Hepatocyte (in vitro differentiated cells): ENCODE data around the gene KIF5A. TPM values are rescaled to one million over a fixed set of nuclear protein-coding genes. Genes with fewer than 3 reads are reported as not detected.

Source experiments
- DNase-seq: peaks from one replicate; pipeline ENCODE4 v3.0.0-alpha.2; 2016; ENCODE audit warnings: low spot score
- H2AFZ ChIP-seq: fragments of 200-600 bp; sonication (generic); 2 replicates; pipeline ENCODE4 v1.6.0; 2016; ENCODE audit warnings: antibody characterized with exemption, mild to moderate bottlenecking
- H3K27ac ChIP-seq: fragments of 200-600 bp; sonication (generic); 2 replicates; pipeline ENCODE4 v1.5.1; 2016; ENCODE audit warnings: mild to moderate bottlenecking
- H3K27me3 ChIP-seq: fragments of 200-600 bp; sonication (generic); 2 replicates; pipeline ENCODE4 v1.6.1; 2016
- H3K36me3 ChIP-seq: fragments of 200-600 bp; sonication (generic); replicated peaks from 2 replicates; pipeline ENCODE4 v1.5.1; 2016; ENCODE audit warnings: low read depth; ENCODE audit not compliant: insufficient read depth
- H3K4me1 ChIP-seq: fragments of 200-600 bp; sonication (generic); 2 replicates; pipeline ENCODE4 v1.5.1; 2016; ENCODE audit warnings: mild to moderate bottlenecking, moderate library complexity; ENCODE audit not compliant: insufficient read depth
- H3K4me2 ChIP-seq: fragments of 200-600 bp; sonication (generic); 2 replicates; pipeline ENCODE4 v1.6.0; 2016
- H3K4me3 ChIP-seq: fragments of 200-600 bp; sonication (generic); 2 replicates; pipeline ENCODE4 v1.5.1; 2016; ENCODE audit warnings: mild to moderate bottlenecking
- H3K79me2 ChIP-seq: fragments of 200-600 bp; sonication (generic); 2 replicates; pipeline ENCODE4 v1.6.0; 2017; ENCODE audit warnings: mild to moderate bottlenecking
- H3K9me2 ChIP-seq: fragments of 200-600 bp; sonication (generic); replicated peaks from 2 replicates; pipeline ENCODE4 v1.6.0; 2017; ENCODE audit warnings: mild to moderate bottlenecking; ENCODE audit not compliant: insufficient read depth
- H3K9me3 ChIP-seq: fragments of 200-600 bp; sonication (generic); 2 replicates; pipeline ENCODE4 v1.5.1; 2016; ENCODE audit warnings: low read depth, mild to moderate bottlenecking
- H4K20me1 ChIP-seq: fragments of 200-600 bp; sonication (generic); 2 replicates; pipeline ENCODE4 v1.6.0; 2016; ENCODE audit warnings: mild to moderate bottlenecking; ENCODE audit not compliant: insufficient read depth, poor library complexity, severe bottlenecking
- EZH2 ChIP-seq: fragments of 200-600 bp; sonication (generic); IDR thresholded peaks from 2 replicates; pipeline ENCODE4 v1.6.1; 2016; ENCODE audit warnings: antibody characterized with exemption, mild to moderate bottlenecking, borderline replicate concordance
- EZH2phosphoT487 ChIP-seq: fragments of 200-600 bp; sonication (generic); IDR thresholded peaks from one replicate; pipeline ENCODE4 v1.6.1; 2018; ENCODE audit warnings: antibody characterized with exemption, mild to moderate bottlenecking, low read depth, moderate library complexity; ENCODE audit not compliant: unreplicated experiment, severe bottlenecking
- WGBS: methylation state at CpG from one replicate; pipeline ENCODE4 v1.1.6; 2016; ENCODE audit warnings: low lambda C conversion rate; ENCODE audit errors: missing lambda C conversion rate; 5-methylcytosine and 5-hydroxymethylcytosine counted together
- polyA plus RNA-seq: library from polyadenylated mRNA; unstranded; fragments of >200 nt; fragmentation: Nextera tagmentation; extraction: Ambion mirVana; gene quantifications from 2 replicates; pipeline ENCODE4 v1.2.1, GENCODE V29; 2016
- total RNA-seq: library from RNA; depleted of rRNA; stranded (reverse); fragments of >200 nt; gene quantifications from 2 replicates; pipeline ENCODE4 v1.2.3, GENCODE V29; 2014
- TF ChIP-seq, protein P1 (sequence below): fragments of 200-600 bp; sonication (generic); IDR thresholded peaks from 2 replicates; pipeline ENCODE4 v1.5.1; 2016; ENCODE audit warnings: antibody characterized with exemption, mild to moderate bottlenecking; ENCODE audit not compliant: poor library complexity

The KIF5A gene
- total and polyA plus RNA-seq, 2 experiments from 2014 or later: 0.03 to 0.18 TPM

GRCh38 chr12:57529831-57530230 lies 20.0 kb upstream of the KIF5A start:
- 83% methylated on average over 6 of the region's 6 CpGs for WGBS

GRCh38 chr12:57530396-57531142 lies 19.3 kb upstream of the KIF5A start:
- no peak for TF ChIP-seq EZH2phosphoT487
- no peak for TF ChIP-seq EZH2
- TF ChIP-seq, protein P1, sequence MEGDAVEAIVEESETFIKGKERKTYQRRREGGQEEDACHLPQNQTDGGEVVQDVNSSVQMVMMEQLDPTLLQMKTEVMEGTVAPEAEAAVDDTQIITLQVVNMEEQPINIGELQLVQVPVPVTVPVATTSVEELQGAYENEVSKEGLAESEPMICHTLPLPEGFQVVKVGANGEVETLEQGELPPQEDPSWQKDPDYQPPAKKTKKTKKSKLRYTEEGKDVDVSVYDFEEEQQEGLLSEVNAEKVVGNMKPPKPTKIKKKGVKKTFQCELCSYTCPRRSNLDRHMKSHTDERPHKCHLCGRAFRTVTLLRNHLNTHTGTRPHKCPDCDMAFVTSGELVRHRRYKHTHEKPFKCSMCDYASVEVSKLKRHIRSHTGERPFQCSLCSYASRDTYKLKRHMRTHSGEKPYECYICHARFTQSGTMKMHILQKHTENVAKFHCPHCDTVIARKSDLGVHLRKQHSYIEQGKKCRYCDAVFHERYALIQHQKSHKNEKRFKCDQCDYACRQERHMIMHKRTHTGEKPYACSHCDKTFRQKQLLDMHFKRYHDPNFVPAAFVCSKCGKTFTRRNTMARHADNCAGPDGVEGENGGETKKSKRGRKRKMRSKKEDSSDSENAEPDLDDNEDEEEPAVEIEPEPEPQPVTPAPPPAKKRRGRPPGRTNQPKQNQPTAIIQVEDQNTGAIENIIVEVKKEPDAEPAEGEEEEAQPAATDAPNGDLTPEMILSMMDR: no peak
- H3K36me3 ChIP-seq: no peaks in the 10 kb centered on the region
- H3K4me3 ChIP-seq: no peak overlapping the region
- peaks cover 20% of the 10 kb centered on the region for H3K79me2 ChIP-seq
- H3K4me1 ChIP-seq: no peaks in the 10 kb centered on the region
- H3K9me2 ChIP-seq: no peaks in the 10 kb centered on the region
- H4K20me1 ChIP-seq: peaks cover 13% of the 10 kb centered on the region
- no peak overlapping the region for H2AFZ ChIP-seq
- no peak overlapping the region for H3K27ac ChIP-seq
- H3K9me3 ChIP-seq: no peaks in the 10 kb centered on the region
- 97% methylated on average over 5 of the region's 5 CpGs for WGBS
- no peaks in the 10 kb centered on the region for H3K27me3 ChIP-seq
- no peak for DNase-seq
- H3K4me2 ChIP-seq: no peak overlapping the region

More at GRCh38 chr12:57529831-57530230, 20.0 kb upstream of the KIF5A start:
- H4K20me1 ChIP-seq: peaks cover 20% of the 10 kb centered on the region
- no peak overlapping the region for H3K4me3 ChIP-seq
- no peaks in the 10 kb centered on the region for H3K27me3 ChIP-seq
- no peaks in the 10 kb centered on the region for H3K9me2 ChIP-seq
- H3K9me3 ChIP-seq: no peaks in the 10 kb centered on the region
- H3K4me1 ChIP-seq: peaks cover 6% of the 10 kb centered on the region
- TF ChIP-seq EZH2 (no peak), EZH2phosphoT487 (no peak)
- TF ChIP-seq, protein P1: no peak
- peaks cover 27% of the 10 kb centered on the region for H3K79me2 ChIP-seq
- no peak overlapping the region for H2AFZ ChIP-seq
- H3K4me2 ChIP-seq: no peak overlapping the region
- DNase-seq: no peak
- no peak overlapping the region for H3K27ac ChIP-seq
- H3K36me3 ChIP-seq: no peaks in the 10 kb centered on the region

GRCh38 chr12:57531836-57532235 lies 18.0 kb upstream of the KIF5A start:
- Histone ChIP-seq H3K27ac (no peak overlapping the region), H4K20me1 (peaks cover 4% of the 10 kb centered on the region), H3K4me2 (no peak overlapping the region), H3K79me2 (peaks cover 7% of the 10 kb centered on the region), H3K4me3 (no peak overlapping the region), H3K36me3 (no peaks in the 10 kb centered on the region), H3K4me1 (no peaks in the 10 kb centered on the region), H3K27me3 (no peaks in the 10 kb centered on the region), H3K9me2 (no peaks in the 10 kb centered on the region), H2AFZ (no peak overlapping the region), H3K9me3 (no peaks in the 10 kb centered on the region)
- 94% methylated on average over 1 of the region's 1 CpG for WGBS
- no peak for DNase-seq
- TF ChIP-seq EZH2 (no peak), EZH2phosphoT487 (no peak)
- TF ChIP-seq, protein P1: no peak
